Umbilical cord (tissue), 2 donors: ENCODE measurements around the gene LILRB3. TPM values are rescaled to one million over a fixed set of nuclear protein-coding genes. Genes with fewer than 3 reads are reported as not detected.
"Not testable (repeated sequence)": the region's sequence is repeated elsewhere in the genome, so short reads cannot be mapped to it uniquely, and the experiment has no call there.

Source experiments
- DNase-seq: peaks from one replicate; pipeline ENCODE4 v3.0.0-alpha.2; 2015; ENCODE audit warnings: low spot score
- total RNA-seq: library from RNA; depleted of rRNA; stranded (reverse); fragments of >200 nt; gene quantifications from one replicate; pipeline ENCODE4 v1.2.3, GENCODE V29; 2014; ENCODE audit warnings: low replicate concordance; ENCODE audit not compliant: insufficient read depth

Gene LILRB3
- total RNA-seq, 1 donor from 2014 or later = 0.96 TPM

- peak; percentile 95 for DNase-seq
These were observed 12.9 kb downstream of the LILRB3 start for GRCh38 chr19:54209811-54210494.

- DNase-seq = no peak
These were observed 13.6 kb downstream of the LILRB3 start for GRCh38 chr19:54209058-54209810.

GRCh38 chr19:54208784-54209057 lies 14.1 kb downstream of the LILRB3 start:
- no peak for DNase-seq

GRCh38 chr19:54207983-54208783 lies 14.6 kb downstream of the LILRB3 start:
- peak; percentile 82 for DNase-seq

DNA sequence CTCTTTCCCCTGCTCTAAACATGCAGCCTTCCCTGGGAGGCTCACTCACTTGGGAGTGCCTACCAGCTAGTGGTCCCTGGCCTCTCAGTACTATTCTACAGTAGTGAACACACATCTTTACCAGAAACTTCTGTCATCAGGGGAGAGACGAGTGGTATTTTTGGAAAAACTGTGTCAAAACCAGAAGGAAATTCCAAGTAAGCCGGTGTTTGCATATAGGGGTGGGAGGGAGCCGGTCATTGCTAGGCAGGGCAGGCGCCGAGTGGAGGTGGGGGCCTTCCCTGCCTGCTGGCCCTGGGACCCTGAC lies 15.2 kb downstream of the LILRB3 start:
- DNase-seq = no peak

DNA sequence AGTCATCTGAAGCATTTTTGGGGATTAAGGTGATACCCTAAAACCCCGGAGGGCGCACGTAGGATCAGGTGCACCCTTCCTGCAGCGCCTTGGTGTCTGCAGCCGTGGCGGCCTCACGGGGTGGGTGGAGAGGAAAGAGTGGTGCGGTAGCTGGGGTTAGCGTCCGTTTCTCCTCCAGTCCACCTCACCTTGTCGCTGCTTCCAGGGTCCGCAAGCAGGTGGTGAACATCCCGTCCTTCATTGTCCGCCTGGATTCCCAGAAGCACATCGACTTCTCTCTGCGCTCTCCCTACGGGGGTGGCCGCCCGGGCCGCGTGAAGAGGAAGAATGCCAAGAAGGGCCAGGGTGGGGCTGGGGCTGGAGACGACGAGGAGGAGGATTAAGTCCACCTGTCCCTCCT lies 15.6 kb downstream of the LILRB3 start:
- not testable (repeated sequence) for DNase-seq

GRCh38 chr19:54206831-54207177 lies 16.0 kb downstream of the LILRB3 start:
- no peak for DNase-seq

DNA sequence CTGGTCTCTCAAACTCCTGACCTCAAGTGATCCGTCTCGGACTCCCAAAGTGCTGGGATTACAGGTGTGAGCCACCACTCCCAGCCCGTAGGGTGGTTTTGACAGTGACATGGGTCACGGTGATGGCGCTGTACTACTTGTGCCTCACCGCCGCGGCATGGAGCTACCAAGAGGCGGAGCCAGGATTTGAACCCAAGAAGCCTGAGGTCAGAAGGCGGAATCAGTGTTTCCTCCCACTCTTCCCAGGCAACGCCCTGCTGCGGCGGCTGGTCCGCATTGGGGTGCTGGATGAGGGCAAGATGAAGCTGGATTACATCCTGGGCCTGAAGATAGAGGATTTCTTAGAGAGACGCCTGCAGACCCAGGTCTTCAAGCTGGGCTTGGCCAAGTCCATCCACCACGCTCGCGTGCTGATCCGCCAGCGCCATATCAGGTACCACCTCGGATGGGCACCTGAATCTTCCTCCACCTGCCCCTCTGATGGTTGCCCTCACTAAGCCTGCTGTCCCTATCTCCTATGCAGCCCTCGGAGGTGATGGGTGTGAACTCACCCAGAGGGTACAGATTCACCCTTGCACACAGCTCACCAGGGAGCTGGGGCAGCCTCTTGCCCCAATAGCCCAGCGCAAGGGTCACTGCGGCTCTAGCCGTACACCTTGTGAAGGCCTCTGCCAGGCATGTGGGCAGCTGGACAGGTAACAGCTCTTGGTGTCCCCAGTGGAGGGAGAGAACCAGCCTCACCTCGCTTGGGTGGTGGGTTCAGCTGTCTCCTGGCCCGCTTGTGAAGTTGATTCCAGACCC lies 16.6 kb downstream of the LILRB3 start:
- no peak for DNase-seq

DNA sequence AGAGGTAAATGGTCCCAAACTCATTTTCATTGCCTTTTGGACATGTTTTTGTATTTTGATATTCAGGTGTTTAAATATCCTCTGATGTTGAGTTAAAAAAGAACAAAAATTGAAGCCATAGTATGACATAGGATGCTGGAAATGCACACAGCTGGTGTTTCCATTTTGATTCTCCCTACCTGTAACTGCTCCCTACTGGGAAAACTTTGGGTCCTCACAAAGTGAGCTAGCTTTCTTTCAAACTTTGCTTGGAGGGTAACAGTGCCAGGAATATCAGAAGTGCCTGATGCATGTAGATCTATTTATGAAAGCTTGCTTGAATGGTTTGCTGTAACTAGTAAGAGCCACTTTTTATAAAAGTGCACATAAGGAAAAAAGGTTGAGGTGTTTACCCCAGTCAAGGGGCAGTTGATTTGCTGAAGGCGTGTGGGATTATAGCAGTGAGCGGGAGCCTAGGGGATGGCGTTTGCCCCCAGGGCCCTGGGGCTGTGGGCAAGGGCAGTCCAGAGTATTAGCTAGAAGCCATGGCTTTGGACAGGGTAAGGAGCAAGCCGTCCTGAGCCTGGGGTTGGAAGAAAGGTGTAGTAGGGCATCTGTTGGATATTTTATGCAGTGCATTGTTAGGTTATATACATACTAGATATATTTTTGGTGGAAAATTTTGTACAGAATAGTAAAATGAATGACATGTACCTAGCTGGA lies 17.9 kb downstream of the LILRB3 start:
- DNase-seq = no peak

- no peak for DNase-seq
These were observed 19.6 kb downstream of the LILRB3 start for GRCh38 chr19:54203151-54203611.

DNA sequence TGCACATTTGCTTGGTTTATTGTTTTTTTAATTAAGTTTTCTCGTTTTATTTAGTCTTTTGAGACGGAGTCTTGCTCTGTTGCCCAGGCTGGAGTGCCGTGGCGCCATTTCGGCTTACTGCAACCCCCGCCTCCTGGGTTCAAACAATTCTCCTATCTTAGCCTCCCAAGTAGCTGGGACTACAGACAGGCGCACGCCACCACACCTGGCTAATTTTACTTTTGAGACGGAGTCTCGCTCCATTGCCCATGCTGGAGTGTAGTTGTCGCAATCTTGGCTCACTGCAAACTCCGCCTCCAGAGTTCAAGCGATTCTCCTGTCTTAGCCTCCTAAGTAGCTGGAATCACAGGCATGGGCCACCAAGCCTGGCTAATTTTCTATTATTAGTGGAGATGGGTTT lies 20.8 kb downstream of the LILRB3 start:
- no peak for DNase-seq

DNA sequence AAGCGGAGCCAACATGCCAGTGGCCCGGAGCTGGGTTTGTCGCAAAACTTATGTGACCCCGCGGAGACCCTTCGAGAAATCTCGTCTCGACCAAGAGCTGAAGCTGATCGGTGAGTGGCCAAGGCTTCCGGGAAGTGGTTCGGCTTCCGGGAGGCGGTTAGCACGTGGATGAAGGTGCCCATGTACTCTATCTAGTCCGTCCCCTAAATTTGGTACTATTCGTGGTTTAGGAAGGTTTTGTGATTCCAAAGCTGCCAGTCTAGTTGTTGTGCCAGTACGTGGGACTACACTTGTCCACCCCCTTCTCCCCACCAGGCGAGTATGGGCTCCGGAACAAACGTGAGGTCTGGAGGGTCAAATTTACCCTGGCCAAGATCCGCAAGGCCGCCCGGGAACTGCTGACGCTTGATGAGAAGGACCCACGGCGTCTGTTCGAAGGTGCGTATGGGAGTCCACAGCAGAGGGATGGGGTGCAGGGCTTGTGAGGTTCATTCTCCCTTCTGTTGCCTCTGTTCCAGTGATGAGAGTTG lies 21.6 kb downstream of the LILRB3 start:
- DNase-seq = no peak

- no peak for DNase-seq
These were observed 23.4 kb downstream of the LILRB3 start for GRCh38 chr19:54199401-54199800.

- DNase-seq = no peak
These were observed 25.7 kb downstream of the LILRB3 start for GRCh38 chr19:54197121-54197520.

DNA sequence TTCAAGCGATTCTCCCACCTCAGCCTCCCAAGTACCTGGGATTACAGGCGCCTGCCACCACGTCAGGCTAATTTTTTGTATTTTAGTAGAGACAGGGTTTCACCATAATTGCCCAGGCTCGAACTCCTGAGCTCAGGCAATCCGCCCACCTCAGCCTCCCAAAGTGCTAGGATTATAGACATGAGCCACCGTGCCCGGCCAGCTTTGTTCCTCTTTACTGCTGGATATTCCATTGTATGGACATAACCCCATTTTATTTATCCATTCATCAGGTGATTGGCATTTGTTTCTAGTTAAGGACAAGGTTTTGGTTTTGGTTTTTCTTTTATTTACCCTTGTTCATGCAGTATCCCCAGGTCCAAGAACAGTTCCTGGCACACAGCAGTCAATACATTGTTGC lies 26.3 kb downstream of the LILRB3 start:
- DNase-seq = no peak

DNA sequence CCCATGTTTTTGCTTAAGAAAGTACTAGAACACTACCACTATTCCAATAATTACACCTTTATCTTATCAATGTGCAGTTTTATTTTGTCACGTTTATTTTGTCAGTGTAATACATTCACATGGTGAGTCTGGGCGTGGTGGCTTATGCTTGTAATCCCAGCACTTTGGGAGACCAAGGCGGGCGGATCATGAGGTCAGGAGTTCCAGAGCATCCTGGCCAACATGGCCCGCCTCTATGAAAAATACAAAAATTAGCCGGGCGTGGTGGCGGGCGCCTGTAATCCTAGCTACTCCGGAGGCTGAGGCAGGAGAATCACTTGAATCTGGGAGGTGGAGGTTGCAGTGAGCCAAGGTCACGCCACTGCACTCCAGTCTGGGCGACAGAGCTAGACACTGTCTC lies 28.3 kb downstream of the LILRB3 start:
- DNase-seq = not testable (repeated sequence)

DNA sequence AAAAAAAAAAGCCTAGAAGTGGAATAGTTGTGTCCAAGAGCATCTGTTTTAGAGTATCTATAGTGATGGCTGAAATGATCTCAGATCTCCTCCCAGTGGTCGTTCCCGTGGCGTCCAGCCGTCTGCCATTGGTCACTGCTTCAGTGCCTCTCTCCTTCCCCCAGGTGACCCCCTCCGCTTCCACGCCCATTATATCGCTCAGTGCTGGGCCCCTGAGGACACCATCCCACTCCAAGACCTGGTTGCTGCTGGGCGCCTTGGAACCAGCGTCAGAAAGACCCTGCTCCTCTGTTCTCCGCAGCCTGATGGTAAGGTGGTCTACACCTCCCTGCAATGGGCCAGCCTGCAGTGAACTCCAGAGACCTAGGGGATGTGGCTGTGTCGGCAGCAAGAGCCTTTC lies 29.8 kb downstream of the LILRB3 start:
- no peak for DNase-seq

- no peak for DNase-seq
These were observed 30.9 kb downstream of the LILRB3 start for GRCh38 chr19:54191811-54192453.

DNA sequence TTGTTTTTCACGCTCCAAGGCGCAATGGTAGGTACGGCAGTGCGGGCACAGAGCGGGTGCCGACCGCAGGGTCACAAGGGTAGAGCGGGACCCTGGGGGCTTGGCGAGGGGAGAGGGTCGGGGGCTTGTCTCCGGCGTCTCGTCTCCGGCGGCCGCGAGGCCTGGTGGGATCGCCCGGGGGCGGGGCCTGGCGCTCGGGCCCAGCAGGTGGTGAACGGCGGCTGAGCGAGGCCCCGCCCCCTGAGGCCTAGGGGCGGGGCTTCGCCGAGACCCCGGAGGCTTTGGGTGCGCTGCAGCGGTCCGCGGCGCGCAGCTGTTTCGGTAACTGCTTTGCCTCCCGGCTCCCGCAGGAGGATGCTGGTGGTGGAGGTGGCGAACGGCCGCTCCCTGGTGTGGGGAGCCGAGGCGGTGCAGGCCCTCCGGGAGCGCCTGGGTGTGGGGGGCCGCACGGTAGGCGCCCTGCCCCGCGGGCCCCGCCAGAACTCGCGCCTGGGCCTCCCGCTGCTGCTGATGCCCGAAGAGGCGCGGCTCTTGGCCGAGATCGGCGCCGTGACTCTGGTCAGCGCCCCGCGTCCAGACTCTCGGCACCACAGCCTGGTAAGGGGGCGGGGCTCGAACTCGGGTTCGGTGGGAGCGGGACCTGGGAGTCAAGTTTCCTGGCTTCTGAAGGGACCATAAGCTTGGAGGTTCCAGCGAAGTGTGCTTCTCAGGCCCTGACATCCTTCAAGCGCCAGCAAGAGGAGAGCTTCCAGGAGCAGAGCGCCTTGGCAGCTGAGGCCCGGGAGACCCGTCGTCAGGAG lies 31.6 kb downstream of the LILRB3 start, which contains the start of gene TSEN34:
Gene TSEN34, plus strand, starts transcription at position 298 of the 800 bp plus-strand sequence. Its CDS starts 57 bp downstream, at position 355.
- peak; percentile 64 for DNase-seq
